ENCODE measurements around the gene AZI2. TPM values are rescaled to one million over a fixed set of nuclear protein-coding genes. Genes with fewer than 3 reads are reported as not detected.

AZI2 gene
- total RNA-seq, 1 experiment from 2014 or later = 31.3 TPM

DNA sequence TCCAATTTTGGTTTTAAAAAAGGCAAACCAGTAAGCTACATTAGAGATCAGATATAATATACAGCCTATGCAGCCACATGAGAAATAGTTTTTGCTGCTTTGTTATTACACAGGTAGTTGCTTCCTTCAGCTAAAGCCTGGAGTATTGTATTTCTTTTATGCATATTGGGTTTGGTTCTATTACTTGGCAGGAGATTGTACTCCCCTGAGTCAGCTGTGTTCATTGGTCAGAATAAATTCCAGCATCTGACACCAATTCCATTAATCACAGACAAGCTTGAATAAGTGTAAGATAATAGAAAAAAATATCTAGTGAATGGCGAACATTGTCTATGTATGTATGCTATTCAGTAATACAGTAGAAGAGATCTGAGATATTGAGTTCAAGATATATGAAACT, 26.2 kb downstream of the AZI2 start:
- no peak for DNase-seq (ENCODE audit: low spot score)
- TF ChIP-seq, protein P1, sequence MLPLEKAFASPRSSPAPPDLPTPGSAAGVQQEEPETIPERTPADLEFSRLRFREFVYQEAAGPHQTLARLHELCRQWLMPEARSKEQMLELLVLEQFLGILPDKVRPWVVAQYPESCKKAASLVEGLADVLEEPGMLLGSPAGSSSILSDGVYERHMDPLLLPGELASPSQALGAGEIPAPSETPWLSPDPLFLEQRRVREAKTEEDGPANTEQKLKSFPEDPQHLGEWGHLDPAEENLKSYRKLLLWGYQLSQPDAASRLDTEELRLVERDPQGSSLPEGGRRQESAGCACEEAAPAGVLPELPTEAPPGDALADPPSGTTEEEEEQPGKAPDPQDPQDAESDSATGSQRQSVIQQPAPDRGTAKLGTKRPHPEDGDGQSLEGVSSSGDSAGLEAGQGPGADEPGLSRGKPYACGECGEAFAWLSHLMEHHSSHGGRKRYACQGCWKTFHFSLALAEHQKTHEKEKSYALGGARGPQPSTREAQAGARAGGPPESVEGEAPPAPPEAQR (CRISPR knock-in tag; IDR thresholded peaks at IDR 0.05) = no peak
- TF ChIP-seq AFF4 (CRISPR knock-in tag; IDR thresholded peaks at IDR 0.05; ENCODE audit: borderline replicate concordance) (no peak), JAZF1 (CRISPR knock-in tag; IDR thresholded peaks at IDR 0.05) (no peak), IRF2 (CRISPR knock-in tag; IDR thresholded peaks at IDR 0.05; ENCODE audit: borderline replicate concordance, low read depth) (no peak), FOXK1 (CRISPR knock-in tag; IDR thresholded peaks at IDR 0.05) (no peak), CBFB (CRISPR knock-in tag; IDR thresholded peaks at IDR 0.05; ENCODE audit: low read depth) (no peak)
- TF ChIP-seq, protein P2, sequence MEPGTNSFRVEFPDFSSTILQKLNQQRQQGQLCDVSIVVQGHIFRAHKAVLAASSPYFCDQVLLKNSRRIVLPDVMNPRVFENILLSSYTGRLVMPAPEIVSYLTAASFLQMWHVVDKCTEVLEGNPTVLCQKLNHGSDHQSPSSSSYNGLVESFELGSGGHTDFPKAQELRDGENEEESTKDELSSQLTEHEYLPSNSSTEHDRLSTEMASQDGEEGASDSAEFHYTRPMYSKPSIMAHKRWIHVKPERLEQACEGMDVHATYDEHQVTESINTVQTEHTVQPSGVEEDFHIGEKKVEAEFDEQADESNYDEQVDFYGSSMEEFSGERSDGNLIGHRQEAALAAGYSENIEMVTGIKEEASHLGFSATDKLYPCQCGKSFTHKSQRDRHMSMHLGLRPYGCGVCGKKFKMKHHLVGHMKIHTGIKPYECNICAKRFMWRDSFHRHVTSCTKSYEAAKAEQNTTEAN (CRISPR knock-in tag; IDR thresholded peaks at IDR 0.05) = no peak
- TF ChIP-seq, protein P3, sequence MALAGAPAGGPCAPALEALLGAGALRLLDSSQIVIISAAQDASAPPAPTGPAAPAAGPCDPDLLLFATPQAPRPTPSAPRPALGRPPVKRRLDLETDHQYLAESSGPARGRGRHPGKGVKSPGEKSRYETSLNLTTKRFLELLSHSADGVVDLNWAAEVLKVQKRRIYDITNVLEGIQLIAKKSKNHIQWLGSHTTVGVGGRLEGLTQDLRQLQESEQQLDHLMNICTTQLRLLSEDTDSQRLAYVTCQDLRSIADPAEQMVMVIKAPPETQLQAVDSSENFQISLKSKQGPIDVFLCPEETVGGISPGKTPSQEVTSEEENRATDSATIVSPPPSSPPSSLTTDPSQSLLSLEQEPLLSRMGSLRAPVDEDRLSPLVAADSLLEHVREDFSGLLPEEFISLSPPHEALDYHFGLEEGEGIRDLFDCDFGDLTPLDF (CRISPR knock-in tag; IDR thresholded peaks at IDR 0.05) = no peak
- TF ChIP-seq, protein P4, sequence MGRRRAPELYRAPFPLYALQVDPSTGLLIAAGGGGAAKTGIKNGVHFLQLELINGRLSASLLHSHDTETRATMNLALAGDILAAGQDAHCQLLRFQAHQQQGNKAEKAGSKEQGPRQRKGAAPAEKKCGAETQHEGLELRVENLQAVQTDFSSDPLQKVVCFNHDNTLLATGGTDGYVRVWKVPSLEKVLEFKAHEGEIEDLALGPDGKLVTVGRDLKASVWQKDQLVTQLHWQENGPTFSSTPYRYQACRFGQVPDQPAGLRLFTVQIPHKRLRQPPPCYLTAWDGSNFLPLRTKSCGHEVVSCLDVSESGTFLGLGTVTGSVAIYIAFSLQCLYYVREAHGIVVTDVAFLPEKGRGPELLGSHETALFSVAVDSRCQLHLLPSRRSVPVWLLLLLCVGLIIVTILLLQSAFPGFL (CRISPR knock-in tag; IDR thresholded peaks at IDR 0.05; ENCODE audit: borderline replicate concordance) = no peak
- Mint-ChIP-seq H3K36me3 (peaks cover 8% of the 10 kb centered on the region; the same call in 1 of the 2 replicates), H3K4me3 (no peak overlapping the region), H3K27me3 (ENCODE audit: low read depth) (no peaks in the 10 kb centered on the region), H3K4me1 (peaks cover 9% of the 10 kb centered on the region), H3K9me3 (no peaks in the 10 kb centered on the region), H3K27ac (no peak overlapping the region)
- POLR2A ChIA-PET = no interaction called here
- CTCF ChIA-PET = interaction anchor here (1.2 to 1.9 kb wide), 2 partner anchors 13 to 408 kb away, joined by 3 to 4 read pairs; no protein-coding TSS in a partner anchor
- ATAC-seq = no peak

DNA sequence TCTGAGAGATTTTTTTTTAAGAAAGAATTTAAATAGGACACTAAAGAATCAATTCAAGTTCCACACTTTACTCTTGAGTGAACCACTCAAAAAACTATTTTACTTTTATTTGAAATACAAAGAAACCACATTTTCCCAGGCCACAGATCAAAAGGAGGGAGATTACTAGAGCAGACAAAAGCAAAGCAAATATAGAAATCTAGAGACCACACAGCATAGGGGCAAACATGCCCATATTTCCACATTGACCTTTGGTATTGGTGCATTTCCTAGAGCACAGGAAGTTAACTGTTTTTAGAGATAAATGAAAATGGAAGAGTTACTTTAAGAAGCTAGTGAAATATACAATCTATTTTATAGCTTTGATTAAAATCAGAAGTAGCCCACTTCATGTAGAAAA, 27.6 kb downstream of the AZI2 start:
- Mint-ChIP-seq H3K36me3 (peaks cover 8% of the 10 kb centered on the region; the same call in 1 of the 2 replicates), H3K27me3 (ENCODE audit: low read depth) (no peaks in the 10 kb centered on the region), H3K27ac (no peak overlapping the region), H3K4me1 (peaks cover 9% of the 10 kb centered on the region), H3K4me3 (no peak overlapping the region), H3K9me3 (no peaks in the 10 kb centered on the region)
- ChIA-PET POLR2A (no interaction called here), CTCF (interaction anchor here (1.2 to 1.9 kb wide), 2 partner anchors 407 to 609 kb away, joined by 4 to 5 read pairs; no protein-coding TSS in a partner anchor)
- DNase-seq (ENCODE audit: low spot score) (no peak), ATAC-seq (no peak)
- TF ChIP-seq, protein P5, sequence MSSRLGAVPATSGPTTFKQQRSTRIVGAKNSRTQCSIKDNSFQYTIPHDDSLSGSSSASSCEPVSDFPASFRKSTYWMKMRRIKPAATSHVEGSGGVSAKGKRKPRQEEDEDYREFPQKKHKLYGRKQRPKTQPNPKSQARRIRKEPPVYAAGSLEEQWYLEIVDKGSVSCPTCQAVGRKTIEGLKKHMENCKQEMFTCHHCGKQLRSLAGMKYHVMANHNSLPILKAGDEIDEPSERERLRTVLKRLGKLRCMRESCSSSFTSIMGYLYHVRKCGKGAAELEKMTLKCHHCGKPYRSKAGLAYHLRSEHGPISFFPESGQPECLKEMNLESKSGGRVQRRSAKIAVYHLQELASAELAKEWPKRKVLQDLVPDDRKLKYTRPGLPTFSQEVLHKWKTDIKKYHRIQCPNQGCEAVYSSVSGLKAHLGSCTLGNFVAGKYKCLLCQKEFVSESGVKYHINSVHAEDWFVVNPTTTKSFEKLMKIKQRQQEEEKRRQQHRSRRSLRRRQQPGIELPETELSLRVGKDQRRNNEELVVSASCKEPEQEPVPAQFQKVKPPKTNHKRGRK (CRISPR knock-in tag; IDR thresholded peaks at IDR 0.05; ENCODE audit: borderline replicate concordance) = no peak
- TF ChIP-seq, protein P4 (CRISPR knock-in tag; IDR thresholded peaks at IDR 0.05; ENCODE audit: borderline replicate concordance) = no peak
- TF ChIP-seq ELF4 (CRISPR knock-in tag; IDR thresholded peaks at IDR 0.05; ENCODE audit: low read depth) = no peak
- TF ChIP-seq, protein P6, sequence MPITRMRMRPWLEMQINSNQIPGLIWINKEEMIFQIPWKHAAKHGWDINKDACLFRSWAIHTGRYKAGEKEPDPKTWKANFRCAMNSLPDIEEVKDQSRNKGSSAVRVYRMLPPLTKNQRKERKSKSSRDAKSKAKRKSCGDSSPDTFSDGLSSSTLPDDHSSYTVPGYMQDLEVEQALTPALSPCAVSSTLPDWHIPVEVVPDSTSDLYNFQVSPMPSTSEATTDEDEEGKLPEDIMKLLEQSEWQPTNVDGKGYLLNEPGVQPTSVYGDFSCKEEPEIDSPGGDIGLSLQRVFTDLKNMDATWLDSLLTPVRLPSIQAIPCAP (CRISPR knock-in tag; IDR thresholded peaks at IDR 0.05) = no peak
- TF ChIP-seq CTCF (IDR thresholded peaks at IDR 0.05) = no peak
- TF ChIP-seq ZNF532 (CRISPR knock-in tag; IDR thresholded peaks at IDR 0.05; ENCODE audit: borderline replicate concordance) = no peak
